Liver (tissue), 3 donors: Measurements from ENCODE around the gene URM1.

Source experiments
- ATF3 ChIP-seq: IDR thresholded peaks from 2 replicates; pipeline ENCODE4 v1.6.1; 2016; ENCODE audit warnings: antibody characterized with exemption
- EGR1 ChIP-seq, 2 donors: IDR thresholded peaks; 2 replicates each; pipeline ENCODE4 v1.6.1; 2016 to 2018; ENCODE audit warnings: antibody characterized with exemption in 2 of 2, low read depth in 2 of 2
- HNF4A ChIP-seq, 2 donors: conservative IDR thresholded peaks; 2 replicates each; pipeline ENCODE4 v1.6.1; 2016; ENCODE audit warnings: antibody characterized with exemption in 2 of 2, mild to moderate bottlenecking in 2 of 2
- JUND ChIP-seq, 2 donors: IDR thresholded peaks; 2 replicates each; pipeline ENCODE4 v1.6.1; 2016; ENCODE audit warnings: antibody characterized with exemption in 2 of 2
- RAD21 ChIP-seq, 2 donors: IDR thresholded peaks; 2 replicates each; pipeline ENCODE4 v1.6.1; 2016; ENCODE audit warnings: antibody characterized with exemption in 2 of 2, mild to moderate bottlenecking in 2 of 2
- RXRA ChIP-seq, 2 donors: IDR thresholded peaks; 2 replicates each; pipeline ENCODE4 v1.6.1; 2017 to 2018; ENCODE audit warnings: antibody characterized with exemption in 2 of 2, mild to moderate bottlenecking in 1 of 2
- SP1 ChIP-seq: IDR thresholded peaks from 2 replicates; pipeline ENCODE4 v1.6.1; 2018; ENCODE audit warnings: antibody characterized with exemption, mild to moderate bottlenecking
- TAF1 ChIP-seq: conservative IDR thresholded peaks from 2 replicates; pipeline ENCODE4 v1.6.1; 2016; ENCODE audit warnings: antibody characterized with exemption, mild to moderate bottlenecking
- TF ChIP-seq, protein P1 (sequence below): fragments of 150-350 bp; IDR thresholded peaks from 2 replicates; pipeline ENCODE4 v1.5.1; 2017; ENCODE audit warnings: improper control_type of control experiment, low read depth, low read length; ENCODE audit not compliant: missing input control
- TF ChIP-seq, protein P2 (sequence below): IDR thresholded peaks from 2 replicates; pipeline ENCODE4 v1.6.1; 2016; ENCODE audit warnings: antibody characterized with exemption, mild to moderate bottlenecking
- TF ChIP-seq, protein P3 (sequence below): IDR thresholded peaks from 2 replicates; pipeline ENCODE4 v1.6.1; 2016; ENCODE audit warnings: antibody characterized with exemption
- TF ChIP-seq, protein P4 (sequence below): IDR thresholded peaks from 2 replicates; pipeline ENCODE4 v1.6.1; 2016; ENCODE audit warnings: antibody characterized with exemption
- donor health status: healthy.
- donor health status: healthy.

DNA sequence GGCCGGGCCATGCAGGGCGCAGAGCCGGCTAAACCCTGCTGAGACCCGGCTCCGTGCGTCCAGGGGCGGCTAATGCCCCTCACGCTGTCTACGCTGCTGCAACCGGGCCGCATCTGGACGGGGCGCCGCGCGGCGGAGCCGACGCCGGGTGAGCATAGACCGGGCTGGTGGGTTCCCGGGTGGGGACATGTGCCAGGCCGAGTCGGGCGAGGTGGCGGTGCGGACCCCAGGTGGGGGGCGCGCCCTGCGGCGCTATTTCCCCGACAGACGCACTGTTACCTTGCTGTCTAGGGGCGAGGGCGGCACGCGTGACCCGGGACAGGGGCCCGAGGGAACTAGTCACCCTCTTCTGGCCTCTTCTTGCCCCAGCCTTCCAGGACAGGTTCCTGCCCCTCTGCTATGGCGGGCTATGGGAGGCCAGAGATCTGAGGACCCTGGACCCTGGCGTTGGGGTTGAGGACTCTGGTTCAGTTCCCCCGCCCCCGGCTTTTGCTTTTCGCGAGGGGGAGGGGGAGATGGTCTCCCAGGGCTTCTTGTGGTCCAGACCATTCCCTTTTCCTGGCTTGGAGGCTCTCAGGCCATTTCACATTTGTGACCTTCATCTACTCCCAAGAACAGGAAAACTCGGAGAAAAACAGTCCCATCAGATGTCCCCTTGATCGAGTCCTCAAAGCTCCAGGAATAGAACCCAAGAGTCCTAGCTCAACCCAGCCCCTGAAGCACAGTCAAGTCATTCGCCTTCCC, 30.3 kb upstream of the URM1 start:
- TF ChIP-seq, protein P1, sequence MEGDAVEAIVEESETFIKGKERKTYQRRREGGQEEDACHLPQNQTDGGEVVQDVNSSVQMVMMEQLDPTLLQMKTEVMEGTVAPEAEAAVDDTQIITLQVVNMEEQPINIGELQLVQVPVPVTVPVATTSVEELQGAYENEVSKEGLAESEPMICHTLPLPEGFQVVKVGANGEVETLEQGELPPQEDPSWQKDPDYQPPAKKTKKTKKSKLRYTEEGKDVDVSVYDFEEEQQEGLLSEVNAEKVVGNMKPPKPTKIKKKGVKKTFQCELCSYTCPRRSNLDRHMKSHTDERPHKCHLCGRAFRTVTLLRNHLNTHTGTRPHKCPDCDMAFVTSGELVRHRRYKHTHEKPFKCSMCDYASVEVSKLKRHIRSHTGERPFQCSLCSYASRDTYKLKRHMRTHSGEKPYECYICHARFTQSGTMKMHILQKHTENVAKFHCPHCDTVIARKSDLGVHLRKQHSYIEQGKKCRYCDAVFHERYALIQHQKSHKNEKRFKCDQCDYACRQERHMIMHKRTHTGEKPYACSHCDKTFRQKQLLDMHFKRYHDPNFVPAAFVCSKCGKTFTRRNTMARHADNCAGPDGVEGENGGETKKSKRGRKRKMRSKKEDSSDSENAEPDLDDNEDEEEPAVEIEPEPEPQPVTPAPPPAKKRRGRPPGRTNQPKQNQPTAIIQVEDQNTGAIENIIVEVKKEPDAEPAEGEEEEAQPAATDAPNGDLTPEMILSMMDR, result no peak
- TF ChIP-seq RAD21 (IDR thresholded peaks at IDR 0.05) (no peak), ATF3 (no peak), HNF4A (conservative IDR thresholded peaks at IDR 0.05) (no peak), EGR1 (IDR thresholded peaks at IDR 0.05; ENCODE audit: low read depth in 2 of 2) (no peak), TAF1 (no peak), JUND (IDR thresholded peaks at IDR 0.05) (no peak), RXRA (IDR thresholded peaks at IDR 0.05) (no peak), SP1 (no peak)
- TF ChIP-seq, protein P2, sequence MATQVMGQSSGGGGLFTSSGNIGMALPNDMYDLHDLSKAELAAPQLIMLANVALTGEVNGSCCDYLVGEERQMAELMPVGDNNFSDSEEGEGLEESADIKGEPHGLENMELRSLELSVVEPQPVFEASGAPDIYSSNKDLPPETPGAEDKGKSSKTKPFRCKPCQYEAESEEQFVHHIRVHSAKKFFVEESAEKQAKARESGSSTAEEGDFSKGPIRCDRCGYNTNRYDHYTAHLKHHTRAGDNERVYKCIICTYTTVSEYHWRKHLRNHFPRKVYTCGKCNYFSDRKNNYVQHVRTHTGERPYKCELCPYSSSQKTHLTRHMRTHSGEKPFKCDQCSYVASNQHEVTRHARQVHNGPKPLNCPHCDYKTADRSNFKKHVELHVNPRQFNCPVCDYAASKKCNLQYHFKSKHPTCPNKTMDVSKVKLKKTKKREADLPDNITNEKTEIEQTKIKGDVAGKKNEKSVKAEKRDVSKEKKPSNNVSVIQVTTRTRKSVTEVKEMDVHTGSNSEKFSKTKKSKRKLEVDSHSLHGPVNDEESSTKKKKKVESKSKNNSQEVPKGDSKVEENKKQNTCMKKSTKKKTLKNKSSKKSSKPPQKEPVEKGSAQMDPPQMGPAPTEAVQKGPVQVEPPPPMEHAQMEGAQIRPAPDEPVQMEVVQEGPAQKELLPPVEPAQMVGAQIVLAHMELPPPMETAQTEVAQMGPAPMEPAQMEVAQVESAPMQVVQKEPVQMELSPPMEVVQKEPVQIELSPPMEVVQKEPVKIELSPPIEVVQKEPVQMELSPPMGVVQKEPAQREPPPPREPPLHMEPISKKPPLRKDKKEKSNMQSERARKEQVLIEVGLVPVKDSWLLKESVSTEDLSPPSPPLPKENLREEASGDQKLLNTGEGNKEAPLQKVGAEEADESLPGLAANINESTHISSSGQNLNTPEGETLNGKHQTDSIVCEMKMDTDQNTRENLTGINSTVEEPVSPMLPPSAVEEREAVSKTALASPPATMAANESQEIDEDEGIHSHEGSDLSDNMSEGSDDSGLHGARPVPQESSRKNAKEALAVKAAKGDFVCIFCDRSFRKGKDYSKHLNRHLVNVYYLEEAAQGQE, result no peak
- TF ChIP-seq, protein P3, sequence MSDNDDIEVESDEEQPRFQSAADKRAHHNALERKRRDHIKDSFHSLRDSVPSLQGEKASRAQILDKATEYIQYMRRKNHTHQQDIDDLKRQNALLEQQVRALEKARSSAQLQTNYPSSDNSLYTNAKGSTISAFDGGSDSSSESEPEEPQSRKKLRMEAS, result no peak
- TF ChIP-seq, protein P4, sequence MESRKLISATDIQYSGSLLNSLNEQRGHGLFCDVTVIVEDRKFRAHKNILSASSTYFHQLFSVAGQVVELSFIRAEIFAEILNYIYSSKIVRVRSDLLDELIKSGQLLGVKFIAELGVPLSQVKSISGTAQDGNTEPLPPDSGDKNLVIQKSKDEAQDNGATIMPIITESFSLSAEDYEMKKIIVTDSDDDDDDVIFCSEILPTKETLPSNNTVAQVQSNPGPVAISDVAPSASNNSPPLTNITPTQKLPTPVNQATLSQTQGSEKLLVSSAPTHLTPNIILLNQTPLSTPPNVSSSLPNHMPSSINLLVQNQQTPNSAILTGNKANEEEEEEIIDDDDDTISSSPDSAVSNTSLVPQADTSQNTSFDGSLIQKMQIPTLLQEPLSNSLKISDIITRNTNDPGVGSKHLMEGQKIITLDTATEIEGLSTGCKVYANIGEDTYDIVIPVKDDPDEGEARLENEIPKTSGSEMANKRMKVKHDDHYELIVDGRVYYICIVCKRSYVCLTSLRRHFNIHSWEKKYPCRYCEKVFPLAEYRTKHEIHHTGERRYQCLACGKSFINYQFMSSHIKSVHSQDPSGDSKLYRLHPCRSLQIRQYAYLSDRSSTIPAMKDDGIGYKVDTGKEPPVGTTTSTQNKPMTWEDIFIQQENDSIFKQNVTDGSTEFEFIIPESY, result no peak
